Activated CD8-positive, alpha-beta T cell treated with anti-CD3 and anti-CD28 coated beads for 36 hours (primary cell): ENCODE results near the gene LIPG. TPM values are rescaled to one million over a fixed set of nuclear protein-coding genes. Genes with fewer than 3 reads are reported as not detected.
"Not testable (repeated sequence)": the region's sequence is repeated elsewhere in the genome, so short reads cannot be mapped to it uniquely, and the experiment has no call there.

Experiments used
- ATAC-seq: fragments of 200-7000 bp; cut with Tn5 transposase; one replicate; pipeline ENCODE4 v1.10.0; 2021; ENCODE audit warnings: mild to moderate bottlenecking, moderate library complexity
- CTCF ChIA-PET: fragments of 350-600 bp; sonication (Branson Sonifier 250); formaldehyde crosslinking; loops from one replicate; lab custom pipeline; 2021; ENCODE audit warnings: antibody characterized with exemption; lab: Charles Lee
- POLR2A ChIA-PET: fragments of 350-600 bp; sonication (Branson Sonifier 250); formaldehyde crosslinking; loops from one replicate; lab custom pipeline; 2021; ENCODE audit warnings: antibody characterized with exemption; lab: Charles Lee
- DNase-seq: peaks from one replicate; pipeline ENCODE4 v3.0.0-alpha.2; 2020
- H3K27ac Mint-ChIP-seq: one replicate; pipeline ENCODE4 v1.8.0; 2021; ENCODE audit warnings: mild to moderate bottlenecking, mixed read lengths
- H3K27me3 Mint-ChIP-seq: one replicate; pipeline ENCODE4 v1.8.0; 2021; ENCODE audit warnings: mixed read lengths
- H3K36me3 Mint-ChIP-seq: one replicate; pipeline ENCODE4 v1.8.0; 2021; ENCODE audit warnings: low read depth, mixed read lengths
- H3K4me1 Mint-ChIP-seq: one replicate; pipeline ENCODE4 v1.8.0; 2021; ENCODE audit warnings: low read depth, mixed read lengths
- H3K4me3 Mint-ChIP-seq: one replicate; pipeline ENCODE4 v1.8.0; 2021; ENCODE audit warnings: mild to moderate bottlenecking, moderate library complexity, mixed read lengths
- H3K9me3 Mint-ChIP-seq: one replicate; pipeline ENCODE4 v1.8.0; 2021; ENCODE audit warnings: mixed read lengths
- intact Hi-C: fragments of 100-400 bp; cut with micrococcal nuclease; formaldehyde crosslinking; loops from one replicate; pipeline ENCODE4 v1.10.0; 2022
- total RNA-seq, 2 experiments: library from RNA; stranded (reverse); gene quantifications; one replicate each; pipeline ENCODE4 v1.2.3, GENCODE V29; 2021
- TF ChIP-seq, protein P1 (sequence below): fragments of 200-600 bp; IDR thresholded peaks from one replicate; pipeline ENCODE4 v1.8.0; 2022; ENCODE audit warnings: antibody characterized with exemption, mild to moderate bottlenecking

LIPG gene
- total RNA-seq, 2 experiments from 2014 or later = 0.18 to 0.27 TPM

DNA sequence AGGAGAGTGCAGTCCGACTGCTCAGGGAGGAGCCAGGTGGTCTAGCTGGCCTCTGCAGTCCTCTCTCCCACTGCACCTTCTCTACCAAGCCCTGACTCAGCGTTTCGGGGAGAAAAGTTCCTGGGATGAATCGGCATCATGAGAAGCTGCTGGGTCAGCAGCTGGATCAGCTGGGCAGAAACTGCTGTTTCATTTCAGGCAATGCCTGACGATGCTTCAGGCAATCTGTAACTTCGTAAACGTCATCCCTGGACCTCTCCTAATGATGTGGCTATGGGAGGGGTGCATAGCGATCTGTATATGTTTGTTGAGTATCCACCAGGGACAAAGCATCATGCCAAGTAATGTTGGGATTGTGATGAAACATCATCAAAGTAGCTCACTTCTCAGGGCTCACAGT lies 20.7 kb downstream of the LIPG start:
- intact Hi-C loops = no loop called here
- CTCF ChIA-PET = no interaction called here
- ATAC-seq = no peak

DNA sequence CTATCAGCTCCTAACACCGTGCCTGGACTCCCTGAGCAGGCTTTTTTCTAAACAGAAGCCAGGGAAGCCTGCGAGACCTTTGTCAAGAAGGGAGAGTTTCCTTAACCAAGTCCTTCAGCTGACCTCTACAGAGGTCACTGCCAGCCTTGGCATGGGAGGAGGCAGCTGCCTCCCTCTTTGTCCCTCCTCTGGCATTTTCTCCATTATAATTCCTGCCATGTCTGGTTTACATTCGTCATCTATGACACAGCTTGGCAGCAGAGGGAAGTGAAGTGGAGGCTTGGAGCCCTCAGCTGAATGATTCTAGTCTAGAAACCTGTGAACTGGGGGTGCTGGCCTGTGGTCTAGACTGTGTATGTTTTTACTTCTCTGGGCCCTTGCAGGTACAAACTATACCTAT lies 22.5 kb downstream of the LIPG start:
- CTCF ChIA-PET = no interaction called here
- ATAC-seq (no peak), DNase-seq (no peak)
- H3K36me3 Mint-ChIP-seq = no peaks in the 10 kb centered on the region
- no peak overlapping the region for H3K4me3 Mint-ChIP-seq
- intact Hi-C loops = no loop called here
- no peak overlapping the region for H3K27ac Mint-ChIP-seq
- POLR2A ChIA-PET = no interaction called here
- peaks cover 10% of the 10 kb centered on the region for H3K27me3 Mint-ChIP-seq
- no peaks in the 10 kb centered on the region for H3K4me1 Mint-ChIP-seq
- TF ChIP-seq, protein P1, sequence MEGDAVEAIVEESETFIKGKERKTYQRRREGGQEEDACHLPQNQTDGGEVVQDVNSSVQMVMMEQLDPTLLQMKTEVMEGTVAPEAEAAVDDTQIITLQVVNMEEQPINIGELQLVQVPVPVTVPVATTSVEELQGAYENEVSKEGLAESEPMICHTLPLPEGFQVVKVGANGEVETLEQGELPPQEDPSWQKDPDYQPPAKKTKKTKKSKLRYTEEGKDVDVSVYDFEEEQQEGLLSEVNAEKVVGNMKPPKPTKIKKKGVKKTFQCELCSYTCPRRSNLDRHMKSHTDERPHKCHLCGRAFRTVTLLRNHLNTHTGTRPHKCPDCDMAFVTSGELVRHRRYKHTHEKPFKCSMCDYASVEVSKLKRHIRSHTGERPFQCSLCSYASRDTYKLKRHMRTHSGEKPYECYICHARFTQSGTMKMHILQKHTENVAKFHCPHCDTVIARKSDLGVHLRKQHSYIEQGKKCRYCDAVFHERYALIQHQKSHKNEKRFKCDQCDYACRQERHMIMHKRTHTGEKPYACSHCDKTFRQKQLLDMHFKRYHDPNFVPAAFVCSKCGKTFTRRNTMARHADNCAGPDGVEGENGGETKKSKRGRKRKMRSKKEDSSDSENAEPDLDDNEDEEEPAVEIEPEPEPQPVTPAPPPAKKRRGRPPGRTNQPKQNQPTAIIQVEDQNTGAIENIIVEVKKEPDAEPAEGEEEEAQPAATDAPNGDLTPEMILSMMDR = no peak
- no peaks in the 10 kb centered on the region for H3K9me3 Mint-ChIP-seq

More for the DNA sequence above, 20.7 kb downstream of the LIPG start:
- POLR2A ChIA-PET = no interaction called here
- Mint-ChIP-seq H3K9me3 (no peaks in the 10 kb centered on the region), H3K4me1 (no peaks in the 10 kb centered on the region), H3K27me3 (peaks cover 10% of the 10 kb centered on the region), H3K4me3 (no peak overlapping the region), H3K36me3 (no peaks in the 10 kb centered on the region), H3K27ac (no peak overlapping the region)
- DNase-seq = no peak
- TF ChIP-seq, protein P1 = no peak

DNA sequence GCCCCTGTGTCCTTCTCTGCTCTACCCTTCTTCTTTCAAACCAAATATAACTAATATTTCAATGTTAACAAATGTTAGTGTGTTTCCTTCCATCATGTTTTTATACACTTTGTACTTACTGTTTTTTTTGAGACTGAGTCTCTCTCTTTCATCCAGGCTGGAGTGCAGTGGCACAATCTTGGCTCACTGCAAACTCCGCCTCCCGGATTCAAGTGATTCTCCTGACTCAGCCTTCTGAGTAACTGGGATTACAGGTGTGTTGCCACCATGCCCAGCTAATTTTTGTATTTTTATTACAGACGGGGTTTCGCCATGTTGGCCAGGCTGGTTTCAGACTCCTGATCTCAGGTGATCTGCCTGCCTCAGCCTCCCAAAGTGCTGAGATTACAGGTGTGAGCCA lies 23.1 kb downstream of the LIPG start:
- ATAC-seq, POLR2A ChIA-PET, intact Hi-C loops, CTCF ChIA-PET, DNase-seq, H3K4me1 Mint-ChIP-seq, H3K36me3 Mint-ChIP-seq, H3K27ac Mint-ChIP-seq, H3K9me3 Mint-ChIP-seq, H3K4me3 Mint-ChIP-seq: not testable (repeated sequence)
- H3K27me3 Mint-ChIP-seq = peaks cover 11% of the 10 kb centered on the region

DNA sequence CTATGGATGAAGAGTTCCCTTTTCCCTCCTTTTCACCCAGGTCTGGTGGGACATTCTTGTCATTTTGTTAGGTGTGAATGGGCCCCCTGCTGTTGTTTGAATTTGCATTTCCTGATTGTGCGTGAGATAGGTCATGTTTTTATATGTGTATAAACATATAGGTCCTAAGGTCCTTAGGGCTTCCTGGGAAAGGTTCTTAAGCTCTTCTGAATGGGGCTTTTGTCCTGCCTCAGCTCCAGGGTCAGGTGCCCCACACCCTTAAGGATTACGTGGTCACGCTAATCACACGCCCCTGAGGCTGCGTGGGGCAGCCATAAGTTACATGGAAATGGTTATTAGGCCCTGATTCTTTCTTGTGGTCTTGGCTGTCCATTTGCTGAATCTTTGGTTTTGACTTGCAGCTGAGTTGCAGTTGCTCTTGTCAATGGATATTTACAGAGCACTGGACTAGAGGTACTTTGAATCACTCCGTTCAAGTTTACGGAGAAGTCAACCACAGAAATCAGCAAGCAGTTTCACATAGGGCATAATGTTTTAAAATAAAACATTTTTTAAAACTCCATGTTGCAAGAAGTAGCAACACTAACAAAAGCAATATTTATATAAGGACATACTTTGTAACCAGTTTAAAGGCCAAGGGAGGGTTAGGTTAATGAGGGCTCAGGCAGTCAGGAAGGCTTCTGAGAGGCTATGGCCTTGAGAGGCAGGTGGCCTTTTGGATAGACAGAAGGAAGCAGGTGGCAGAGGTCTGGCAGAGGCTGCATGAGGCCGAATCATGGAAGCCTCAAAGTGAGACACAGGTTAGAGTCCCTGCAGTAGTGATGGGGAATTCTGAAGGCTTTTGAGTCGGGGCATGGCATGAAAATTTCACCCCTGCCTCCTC lies 24.2 kb downstream of the LIPG start:
- intact Hi-C loops = no loop called here
- POLR2A ChIA-PET = no interaction called here
- no peak overlapping the region for H3K4me3 Mint-ChIP-seq
- peaks cover 10% of the 10 kb centered on the region for H3K27me3 Mint-ChIP-seq
- DNase-seq (no peak), ATAC-seq (no peak)
- CTCF ChIA-PET = no interaction called here
- H3K36me3 Mint-ChIP-seq = no peaks in the 10 kb centered on the region
- H3K9me3 Mint-ChIP-seq = no peaks in the 10 kb centered on the region
- no peaks in the 10 kb centered on the region for H3K4me1 Mint-ChIP-seq
- H3K27ac Mint-ChIP-seq = no peak overlapping the region
- TF ChIP-seq, protein P1 = no peak

DNA sequence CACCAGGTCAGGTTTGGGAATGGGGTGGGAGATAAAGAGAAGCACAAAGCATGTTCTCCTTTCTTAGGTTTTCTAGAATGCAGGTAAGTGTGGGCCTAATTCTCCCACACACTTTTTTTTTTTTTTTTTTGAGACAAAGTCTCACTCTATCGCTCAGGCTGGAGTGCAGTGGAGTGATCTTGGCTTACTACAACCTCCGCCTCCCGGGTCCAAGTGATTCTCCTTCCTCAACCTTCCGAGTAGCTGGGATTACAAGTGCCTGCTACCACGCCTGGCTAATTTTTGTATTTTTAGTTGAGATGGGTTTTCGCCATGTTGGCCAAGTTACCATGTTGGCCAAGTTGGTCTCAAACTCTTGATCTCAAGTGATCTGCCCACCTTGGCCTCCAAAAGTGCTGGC lies 26.3 kb downstream of the LIPG start:
- Mint-ChIP-seq H3K27me3 (peaks cover 8% of the 10 kb centered on the region), H3K27ac (no peak overlapping the region), H3K4me3 (no peak overlapping the region), H3K36me3 (no peaks in the 10 kb centered on the region), H3K4me1 (no peaks in the 10 kb centered on the region), H3K9me3 (no peaks in the 10 kb centered on the region)
- intact Hi-C loops = no loop called here
- DNase-seq (no peak), ATAC-seq (no peak)
- ChIA-PET CTCF (no interaction called here), POLR2A (no interaction called here)
- TF ChIP-seq, protein P1 = no peak
